H1 (cell line): Measurements from ENCODE around the gene MPRIP. TPM values are rescaled to one million over a fixed set of nuclear protein-coding genes. Genes with fewer than 3 reads are reported as not detected.
A peak's percentile ranks its signal among the peaks of the same experiment; 100 is the strongest.

Experiments
- CTCF ChIA-PET: fragments of 300-600 bp; sonication (Branson Sonifier 250); formaldehyde crosslinking; loops from one replicate; lab custom pipeline; 2021; ENCODE audit not compliant: partially characterized antibody; lab: Charles Lee
- POLR2A ChIA-PET: fragments of 300-600 bp; sonication (Branson Sonifier 250); formaldehyde crosslinking; loops from one replicate; lab custom pipeline; 2021; ENCODE audit warnings: inconsistent platforms; ENCODE audit not compliant: partially characterized antibody; lab: Charles Lee
- DNase-seq, 2 experiments: peaks; one replicate each; pipeline versions ENCODE4 v3.0.0 to v3.0.0-alpha.2; 2010 to 2022; ENCODE audit warnings: low spot score in 2 of 2, low read depth in 1 of 2, mixed read lengths in 1 of 2
- FAIRE-seq: peaks from 2 replicates; lab custom pipeline; 2011; peaks lifted over from hg19 to GRCh38; lab: Jason Lieb, UNC
- H2AFZ ChIP-seq: 2 replicates; pipeline ENCODE4 v1.8.1; 2012; ENCODE audit warnings: low read length, inconsistent platforms
- H2AK5ac ChIP-seq: 2 replicates; pipeline ENCODE4 v1.6.1; 2013; ENCODE audit warnings: low read depth, low read length
- H2BK120ac ChIP-seq: replicated peaks from 2 replicates; pipeline ENCODE3; 2013; ENCODE audit warnings: low read depth, low read length, inconsistent platforms
- H2BK12ac ChIP-seq: 2 replicates; pipeline ENCODE4 v1.6.1; 2013; ENCODE audit warnings: low read depth, low read length
- H2BK15ac ChIP-seq: 2 replicates; pipeline ENCODE4 v1.6.1; 2013; ENCODE audit warnings: low read length
- H2BK20ac ChIP-seq: 2 replicates; pipeline ENCODE4 v1.6.1; 2013; ENCODE audit warnings: low read length
- H2BK5ac ChIP-seq: 2 replicates; pipeline ENCODE4 v1.6.1; 2013; ENCODE audit warnings: low read depth, low read length
- H3K14ac ChIP-seq: 2 replicates; pipeline ENCODE4 v1.6.1; 2013; ENCODE audit warnings: inconsistent platforms; ENCODE audit not compliant: insufficient read length
- H3K18ac ChIP-seq: 2 replicates; pipeline ENCODE4 v1.6.1; 2013; ENCODE audit warnings: low read length; ENCODE audit errors: extremely low read depth
- H3K23ac ChIP-seq: 2 replicates; pipeline ENCODE4 v1.6.1; 2013; ENCODE audit warnings: inconsistent platforms; ENCODE audit not compliant: insufficient read length
- H3K23me2 ChIP-seq: 2 replicates; pipeline ENCODE4 v1.6.1; 2013; ENCODE audit warnings: low read depth, low read length
- H3K27ac ChIP-seq: 2 replicates; pipeline ENCODE4 v1.6.1; 2011; ENCODE audit warnings: low read depth, low read length, inconsistent platforms
- H3K27me3 ChIP-seq, 4 experiments: replicated peaks in 1 of 4; 1 replicate in 1 of 4; 2 replicates in 3 of 4; pipeline versions ENCODE4 v1.6.1 to v1.8.1; 2011 to 2013; ENCODE audit warnings: low read length in 3 of 4, mild to moderate bottlenecking in 3 of 4, inconsistent platforms in 2 of 4, mixed read lengths in 2 of 4, moderate library complexity in 1 of 4; ENCODE audit not compliant: control insufficient read depth in 3 of 4, insufficient read depth in 3 of 4; ENCODE audit errors: extremely low read depth in 1 of 4
- H3K36me3 ChIP-seq, 4 experiments: 2 replicates each; pipeline versions ENCODE4 v1.6.1 to v1.8.1; 2011 to 2013; ENCODE audit warnings: mild to moderate bottlenecking in 4 of 4, low read length in 3 of 4, moderate library complexity in 2 of 4, control low read depth in 1 of 4, inconsistent platforms in 1 of 4; ENCODE audit not compliant: insufficient read depth in 4 of 4, control insufficient read depth in 2 of 4
- H3K4ac ChIP-seq: replicated peaks from 2 replicates; pipeline ENCODE3; 2013; ENCODE audit warnings: low read length, low read depth, mixed read lengths, inconsistent platforms; ENCODE audit not compliant: insufficient read length
- H3K4me1 ChIP-seq, 4 experiments: replicated peaks in 1 of 4; 1 replicate in 1 of 4; 2 replicates in 3 of 4; pipeline versions ENCODE4 v1.6.1 to v1.8.1; 2011 to 2013; ENCODE audit warnings: low read length in 3 of 4, inconsistent platforms in 2 of 4, mixed read lengths in 1 of 4; ENCODE audit not compliant: insufficient read depth in 4 of 4, control insufficient read depth in 3 of 4
- H3K4me2 ChIP-seq, 2 experiments: 2 replicates each; pipeline versions ENCODE4 v1.6.1 to v1.8.1; 2011 to 2013; ENCODE audit warnings: low read depth in 2 of 2, low read length in 2 of 2, control low read depth in 1 of 2, inconsistent platforms in 1 of 2, mild to moderate bottlenecking in 1 of 2; ENCODE audit not compliant: insufficient read depth in 1 of 2
- H3K4me3 ChIP-seq, 4 experiments: fragments of 200-600, 300-600 bp in 1 of 4; sonication (generic), shearing (Covaris generic), sonication (Bioruptor Twin) in 1 of 4; 2 replicates each; pipeline versions ENCODE4 v1.5.1 to v1.8.1; 2011 to 2016; ENCODE audit warnings: low read length in 4 of 4, low read depth in 3 of 4, control low read depth in 2 of 4, inconsistent platforms in 2 of 4, mild to moderate bottlenecking in 2 of 4, mixed read lengths in 1 of 4, moderate library complexity in 1 of 4; ENCODE audit not compliant: insufficient read depth in 2 of 4; ENCODE audit errors: extremely low read depth in 1 of 4
- H3K56ac ChIP-seq: replicated peaks from 2 replicates; pipeline ENCODE3; 2013; ENCODE audit warnings: low read depth, mild to moderate bottlenecking, mixed read lengths, low read length, inconsistent platforms; ENCODE audit not compliant: insufficient read length
- H3K79me1 ChIP-seq: 2 replicates; pipeline ENCODE4 v1.6.1; 2013; ENCODE audit warnings: low read depth, low read length, control low read depth
- H3K79me2 ChIP-seq, 2 experiments: 2 replicates each; pipeline versions ENCODE4 v1.6.1 to v1.8.1; 2012 to 2013; ENCODE audit warnings: low read length in 2 of 2, mild to moderate bottlenecking in 2 of 2, inconsistent platforms in 1 of 2; ENCODE audit not compliant: insufficient read depth in 2 of 2, control insufficient read depth in 1 of 2
- H3K9ac ChIP-seq, 4 experiments: replicated peaks in 1 of 4; 1 replicate in 1 of 4; 2 replicates in 3 of 4; pipeline versions ENCODE4 v1.6.1 to v1.8.1; 2011 to 2013; ENCODE audit warnings: low read depth in 3 of 4, low read length in 3 of 4, control low read depth in 2 of 4, mild to moderate bottlenecking in 2 of 4, moderate library complexity in 2 of 4, inconsistent platforms in 1 of 4; ENCODE audit errors: extremely low read depth in 1 of 4
- H3K9me3 ChIP-seq, 2 experiments: 2 replicates each; pipeline versions ENCODE4 v1.6.1 to v1.8.1; 2012 to 2013; ENCODE audit warnings: mild to moderate bottlenecking in 2 of 2, moderate library complexity in 2 of 2, control low read depth in 1 of 2, inconsistent platforms in 1 of 2, low read depth in 1 of 2, low read length in 1 of 2, mixed read lengths in 1 of 2; ENCODE audit not compliant: insufficient read depth in 2 of 2
- H4K20me1 ChIP-seq, 2 experiments: replicated peaks in 1 of 2; 2 replicates each; pipeline versions ENCODE3 to v1.8.1; 2011 to 2013; ENCODE audit warnings: inconsistent platforms in 2 of 2, low read length in 2 of 2, mild to moderate bottlenecking in 1 of 2; ENCODE audit not compliant: insufficient read depth in 2 of 2, control insufficient read depth in 1 of 2
- H4K5ac ChIP-seq: 2 replicates; pipeline ENCODE4 v1.6.1; 2013; ENCODE audit warnings: low read length, low read depth, mixed read lengths, inconsistent platforms; ENCODE audit not compliant: insufficient read length
- H4K8ac ChIP-seq: 2 replicates; pipeline ENCODE4 v1.8.0; 2013; ENCODE audit warnings: mild to moderate bottlenecking, moderate library complexity, low read length, inconsistent platforms; ENCODE audit not compliant: insufficient read depth; ENCODE audit errors: extremely low read depth
- H4K91ac ChIP-seq: replicated peaks from 2 replicates; pipeline ENCODE3; 2013; ENCODE audit warnings: low read length, mixed read lengths, inconsistent platforms; ENCODE audit not compliant: insufficient read length
- ATF2 ChIP-seq: IDR thresholded peaks from 2 replicates; pipeline ENCODE4 v1.6.1; 2012; ENCODE audit warnings: low read length, inconsistent platforms
- BRCA1 ChIP-seq: IDR thresholded peaks from 2 replicates; pipeline ENCODE4 v1.6.1; 2012; ENCODE audit warnings: low read depth, low read length, improper control_type of control experiment
- CREB1 ChIP-seq: IDR thresholded peaks from 2 replicates; pipeline ENCODE4 v1.6.1; 2012; ENCODE audit warnings: inconsistent platforms
- GTF2F1 ChIP-seq: IDR thresholded peaks from 2 replicates; pipeline ENCODE4 v1.6.1; 2012; ENCODE audit warnings: low read depth, low read length, improper control_type of control experiment, borderline replicate concordance
- KDM5A ChIP-seq: fragments of 200-600 bp; IDR thresholded peaks from 2 replicates; pipeline ENCODE4 v1.7.1; 2012; ENCODE audit warnings: mild to moderate bottlenecking, low read length, inconsistent platforms, mixed read lengths
- NANOG ChIP-seq: IDR thresholded peaks from 2 replicates; pipeline ENCODE4 v1.6.1; 2011; ENCODE audit warnings: low read length, low read depth, mild to moderate bottlenecking, inconsistent platforms; ENCODE audit not compliant: insufficient read depth, poor library complexity, severe bottlenecking
- RBBP5 ChIP-seq: IDR thresholded peaks from 2 replicates; pipeline ENCODE4 v1.7.1; 2012; ENCODE audit warnings: low read depth, mild to moderate bottlenecking, inconsistent platforms, low read length, moderate library complexity, borderline replicate concordance
- SP2 ChIP-seq: IDR thresholded peaks from 2 replicates; pipeline ENCODE4 v1.6.1; 2012; ENCODE audit warnings: mild to moderate bottlenecking, low read length, inconsistent platforms
- TEAD4 ChIP-seq: IDR thresholded peaks from 2 replicates; pipeline ENCODE4 v1.6.1; 2012; ENCODE audit warnings: low read depth, low read length, inconsistent platforms, mixed read lengths
- WGBS, 2 experiments: shearing (Covaris generic) in 1 of 2; methylation state at CpG; one replicate each; pipeline versions ENCODE4 v1.1.6 to v1.1.7; 2013 to 2015; ENCODE audit warnings: low lambda C conversion rate in 2 of 2, mixed read lengths in 2 of 2, inconsistent platforms in 1 of 2, low coverage in 1 of 2, missing lambda C conversion rate in 1 of 2; ENCODE audit not compliant: insufficient replicate concordance in 2 of 2, insufficient coverage in 1 of 2, insufficient read length in 1 of 2; ENCODE audit errors: extremely low coverage in 1 of 2, missing lambda C conversion rate in 1 of 2; 5-methylcytosine and 5-hydroxymethylcytosine counted together
- polyA plus RNA-seq, 7 experiments: library from polyadenylated mRNA; depleted of rRNA in 3 of 7; stranded (reverse) in 5 of 7; unstranded in 2 of 7; fragments of >200 nt in 5 of 7; fragments of 200-250 nt in 2 of 7; gene quantifications; 1 replicate in 5 of 7; 2 replicates in 1 of 7; 4 replicates in 1 of 7; pipeline versions ENCODE4 v1.2.1 to v1.2.3, GENCODE V29; 2011 to 2013; ENCODE audit warnings: missing spikeins in 2 of 7, mixed read lengths in 2 of 7
- total RNA-seq: library from RNA; stranded (reverse); fragmentation: NEBNext Ultra II Directional; extraction: Animal tissue kit (Norgen Biotek cat#: 25700); gene quantifications from 2 replicates; pipeline ENCODE4 v1.2.1, GENCODE V29; 2021
- TF ChIP-seq, protein P1 (sequence below): IDR thresholded peaks from 2 replicates; pipeline ENCODE4 v1.6.1; 2012; ENCODE audit warnings: inconsistent platforms
- TF ChIP-seq, protein P2 (sequence below): IDR thresholded peaks from 2 replicates; pipeline ENCODE4 v1.6.1; 2011; ENCODE audit warnings: low read depth, mild to moderate bottlenecking, low read length; ENCODE audit not compliant: insufficient read depth

MPRIP gene
- total and polyA plus RNA-seq, 2 of the 8 experiments (the other 6 are each of a cell fraction or from before 2014, with no cell fraction given): 48.6 to 146 TPM

GRCh38 chr17:17204041-17204591, 161.9 kb downstream of the MPRIP start:
- Histone ChIP-seq H3K9me3 (peaks cover 0 to 3% of the 10 kb centered on the region in 2 experiments; a peak in 1 of 4 replicates), H3K4ac (no peak overlapping the region), H2BK20ac (no peak overlapping the region), H3K79me2 (no peaks in the 10 kb centered on the region), H3K4me1 (no peaks in the 10 kb centered on the region; a peak in 1 of 7 replicates), H3K18ac (no peak overlapping the region; the same call in 1 of the 2 replicates), H3K9ac (no peak overlapping the region), H2AK5ac (no peak overlapping the region)
- CTCF ChIA-PET: interaction anchor here (1.7 kb wide), 1 partner anchor 62 kb away, joined by 4 read pairs; no protein-coding TSS in a partner anchor
- no peak for DNase-seq
- no peak for TF ChIP-seq SP2
- TF ChIP-seq CREB1: no peak
- no peak for TF ChIP-seq RBBP5
- no peak for TF ChIP-seq GTF2F1
- no peak for TF ChIP-seq TEAD4
- TF ChIP-seq, protein P1, sequence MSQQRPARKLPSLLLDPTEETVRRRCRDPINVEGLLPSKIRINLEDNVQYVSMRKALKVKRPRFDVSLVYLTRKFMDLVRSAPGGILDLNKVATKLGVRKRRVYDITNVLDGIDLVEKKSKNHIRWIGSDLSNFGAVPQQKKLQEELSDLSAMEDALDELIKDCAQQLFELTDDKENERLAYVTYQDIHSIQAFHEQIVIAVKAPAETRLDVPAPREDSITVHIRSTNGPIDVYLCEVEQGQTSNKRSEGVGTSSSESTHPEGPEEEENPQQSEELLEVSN: no peak
- TF ChIP-seq, protein P2, sequence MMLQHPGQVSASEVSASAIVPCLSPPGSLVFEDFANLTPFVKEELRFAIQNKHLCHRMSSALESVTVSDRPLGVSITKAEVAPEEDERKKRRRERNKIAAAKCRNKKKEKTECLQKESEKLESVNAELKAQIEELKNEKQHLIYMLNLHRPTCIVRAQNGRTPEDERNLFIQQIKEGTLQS: no peak
- no peak for TF ChIP-seq BRCA1
- TF ChIP-seq NANOG: no peak
- no peak for TF ChIP-seq KDM5A
- no peak for TF ChIP-seq ATF2
- TF ChIP-seq, all 59 proteins: peak for 0
- Histone ChIP-seq H3K36me3 (no peaks in the 10 kb centered on the region), H3K23ac (no peak overlapping the region), H2BK120ac (no peak overlapping the region), H2AFZ (no peak overlapping the region), H4K5ac (no peak overlapping the region), H3K23me2 (no peaks in the 10 kb centered on the region), H2BK5ac (no peak overlapping the region), H3K56ac (no peak overlapping the region), H3K4me3 (no peak overlapping the region), H3K14ac (no peak overlapping the region), H4K8ac (0 out of 2 replicates have a peak overlapping the region, but pooled peaks have one; percentile 1), H4K20me1 (no peaks in the 10 kb centered on the region), H2BK15ac (no peak overlapping the region), H3K4me2 (no peak overlapping the region), H4K91ac (no peak overlapping the region), H3K27ac (no peak overlapping the region), H2BK12ac (no peak overlapping the region), H3K27me3 (no peaks in the 10 kb centered on the region), H3K79me1 (no peaks in the 10 kb centered on the region)
- no peak for FAIRE-seq
- POLR2A ChIA-PET: no interaction called here
- 82% methylated on average over 15 of the region's 15 CpGs; no CpG with 5 or more reads in 1 of the 2 experiments for WGBS, 2 experiments
